Measurements from ENCODE around the gene GPR137B. TPM values are rescaled to one million over a fixed set of nuclear protein-coding genes. Genes with fewer than 3 reads are reported as not detected.

GPR137B gene
- total and polyA plus RNA-seq, 8 donors: 0.95 to 9.8 (median 2.6) TPM

- H3K4me3 ChIP-seq: no peak overlapping the region
- H3K27ac ChIP-seq: no peak overlapping the region
- H3K36me3 ChIP-seq: no peaks in the 10 kb centered on the region
- intact Hi-C loops (cut with DNase I): no loop called here
- FAIRE-seq (no peak), ATAC-seq (no peak), DNase-seq (no peak)
- WGBS, 2 donors: 92 to 93% methylated on average over 4 of the region's 4 CpGs
- no peaks in the 10 kb centered on the region for H3K4me1 ChIP-seq
- no peak for TF ChIP-seq CTCF (IDR thresholded peaks at IDR 0.05)
- H3K27me3 ChIP-seq: no peaks in the 10 kb centered on the region
- no peaks in the 10 kb centered on the region for H3K9me3 ChIP-seq
Observed at GRCh38 chr1:236137285-236137852, 5.0 kb upstream of the GPR137B start.

- intact Hi-C loops (cut with DNase I): no loop called here
- no peak overlapping the region for H3K27ac ChIP-seq
Observed at GRCh38 chr1:236139495-236139894, 2.8 kb upstream of the GPR137B start.

GRCh38 chr1:236140705-236141446 is 1.5 kb upstream of the GPR137B start:
- TF ChIP-seq CTCF (IDR thresholded peaks at IDR 0.05): no peak
- H3K4me1 ChIP-seq: peaks cover 0 to 4% (median 0%) of the 10 kb centered on the region in 3 donors
- DNase-seq: no peak
- H3K36me3 ChIP-seq: no peaks in the 10 kb centered on the region
- peak; percentile 24 to 47 (median 41) for ATAC-seq
- H3K27me3 ChIP-seq: no peaks in the 10 kb centered on the region
- FAIRE-seq: no peak
- peak overlapping the region; percentile 7 to 64 (median 35) for H3K4me3 ChIP-seq
- no peaks in the 10 kb centered on the region for H3K9me3 ChIP-seq
- 11 to 14% methylated on average over 18 of the region's 18 CpGs for WGBS, 2 donors
- intact Hi-C loops (cut with DNase I): no loop called here
- H3K27ac ChIP-seq: no peak overlapping the region

More at GRCh38 chr1:236139495-236139894, 2.8 kb upstream of the GPR137B start:
- Histone ChIP-seq H3K36me3 (no peaks in the 10 kb centered on the region), H3K9me3 (no peaks in the 10 kb centered on the region), H3K4me1 (peaks cover 0 to 4% (median 0%) of the 10 kb centered on the region in 3 donors), H3K4me3 (no peak overlapping the region), H3K27me3 (no peaks in the 10 kb centered on the region)
- WGBS, 2 donors: 87 to 90% methylated on average over 4 of the region's 4 CpGs
- FAIRE-seq (no peak), DNase-seq (no peak), ATAC-seq (no peak)
- TF ChIP-seq CTCF (IDR thresholded peaks at IDR 0.05): no peak

- Histone ChIP-seq H3K27ac (no peak overlapping the region), H3K36me3 (no peaks in the 10 kb centered on the region), H3K9me3 (no peaks in the 10 kb centered on the region), H3K4me1 (peaks cover 0 to 4% (median 0%) of the 10 kb centered on the region in 3 donors), H3K27me3 (no peaks in the 10 kb centered on the region), H3K4me3 (peak overlapping the region; percentile 7 to 64 (median 35))
- DNase-seq (peak in 4 of 6 donors; percentile 32 to 70 (median 43)), ATAC-seq (peak; percentile 66 to 76 (median 70)), FAIRE-seq (no peak)
- intact Hi-C loops (cut with DNase I): no loop called here
- 1 to 2% methylated on average over 56 to 67 of the region's 67 CpGs for WGBS, 2 donors
- TF ChIP-seq CTCF (IDR thresholded peaks at IDR 0.05): no peak
Observed at GRCh38 chr1:236141447-236142252, 689 bp upstream of the GPR137B start.
